Chondrocyte (in vitro differentiated cells): ENCODE measurements around the gene WNT8A. TPM values are rescaled to one million over a fixed set of nuclear protein-coding genes. Genes with fewer than 3 reads are reported as not detected.

Source experiments
- DNase-seq: peaks from one replicate; pipeline ENCODE4 v3.0.0; 2021; ENCODE audit warnings: mixed read lengths, low spot score
- H3K27ac Mint-ChIP-seq: one replicate; pipeline ENCODE4 v1.8.0; 2021; ENCODE audit warnings: mild to moderate bottlenecking, moderate library complexity, mixed read lengths; ENCODE audit not compliant: unreplicated experiment
- H3K27me3 Mint-ChIP-seq: 2 replicates; pipeline ENCODE4 v1.8.0; 2021; ENCODE audit warnings: low read depth, mixed read lengths
- H3K36me3 Mint-ChIP-seq: 2 replicates; pipeline ENCODE4 v1.8.0; 2021; ENCODE audit warnings: low read depth, mixed read lengths
- H3K4me1 Mint-ChIP-seq: 2 replicates; pipeline ENCODE4 v1.8.0; 2021; ENCODE audit warnings: low read depth, mild to moderate bottlenecking, mixed read lengths
- H3K4me3 Mint-ChIP-seq: one replicate; pipeline ENCODE4 v1.8.0; 2021; ENCODE audit warnings: mild to moderate bottlenecking, moderate library complexity, mixed read lengths; ENCODE audit not compliant: unreplicated experiment
- H3K9me3 Mint-ChIP-seq: 2 replicates; pipeline ENCODE4 v1.8.0; 2021; ENCODE audit warnings: low read depth, mixed read lengths
- total RNA-seq: library from RNA; stranded (reverse); gene quantifications from 3 replicates; pipeline ENCODE4 v1.2.1, GENCODE V29; 2021
- TF ChIP-seq, protein P1 (sequence below): fragments of 200-600 bp; sonication (generic); IDR thresholded peaks from 2 replicates; pipeline ENCODE4 v1.5.0; 2021; ENCODE audit warnings: antibody characterized with exemption, mild to moderate bottlenecking, moderate library complexity

The WNT8A gene
- total RNA-seq, 1 donor from 2014 or later, result not detected

- Mint-ChIP-seq H3K27me3 (peaks cover 33% of the 10 kb centered on the region), H3K4me1 (no peaks in the 10 kb centered on the region), H3K4me3 (no peak overlapping the region), H3K9me3 (no peaks in the 10 kb centered on the region), H3K36me3 (peaks cover 2% of the 10 kb centered on the region), H3K27ac (no peak overlapping the region)
- no peak for DNase-seq
- TF ChIP-seq, protein P1, sequence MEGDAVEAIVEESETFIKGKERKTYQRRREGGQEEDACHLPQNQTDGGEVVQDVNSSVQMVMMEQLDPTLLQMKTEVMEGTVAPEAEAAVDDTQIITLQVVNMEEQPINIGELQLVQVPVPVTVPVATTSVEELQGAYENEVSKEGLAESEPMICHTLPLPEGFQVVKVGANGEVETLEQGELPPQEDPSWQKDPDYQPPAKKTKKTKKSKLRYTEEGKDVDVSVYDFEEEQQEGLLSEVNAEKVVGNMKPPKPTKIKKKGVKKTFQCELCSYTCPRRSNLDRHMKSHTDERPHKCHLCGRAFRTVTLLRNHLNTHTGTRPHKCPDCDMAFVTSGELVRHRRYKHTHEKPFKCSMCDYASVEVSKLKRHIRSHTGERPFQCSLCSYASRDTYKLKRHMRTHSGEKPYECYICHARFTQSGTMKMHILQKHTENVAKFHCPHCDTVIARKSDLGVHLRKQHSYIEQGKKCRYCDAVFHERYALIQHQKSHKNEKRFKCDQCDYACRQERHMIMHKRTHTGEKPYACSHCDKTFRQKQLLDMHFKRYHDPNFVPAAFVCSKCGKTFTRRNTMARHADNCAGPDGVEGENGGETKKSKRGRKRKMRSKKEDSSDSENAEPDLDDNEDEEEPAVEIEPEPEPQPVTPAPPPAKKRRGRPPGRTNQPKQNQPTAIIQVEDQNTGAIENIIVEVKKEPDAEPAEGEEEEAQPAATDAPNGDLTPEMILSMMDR, result no peak
Measured at GRCh38 chr5:138102454-138103318, 18.9 kb downstream of the WNT8A start.

GRCh38 chr5:138103319-138103637 is 19.4 kb downstream of the WNT8A start:
- no peak for DNase-seq
- Mint-ChIP-seq H3K27ac (no peak overlapping the region), H3K4me3 (no peak overlapping the region), H3K27me3 (peaks cover 33% of the 10 kb centered on the region), H3K36me3 (peaks cover 2% of the 10 kb centered on the region), H3K4me1 (no peaks in the 10 kb centered on the region), H3K9me3 (no peaks in the 10 kb centered on the region)
- TF ChIP-seq, protein P1, result no peak

DNA sequence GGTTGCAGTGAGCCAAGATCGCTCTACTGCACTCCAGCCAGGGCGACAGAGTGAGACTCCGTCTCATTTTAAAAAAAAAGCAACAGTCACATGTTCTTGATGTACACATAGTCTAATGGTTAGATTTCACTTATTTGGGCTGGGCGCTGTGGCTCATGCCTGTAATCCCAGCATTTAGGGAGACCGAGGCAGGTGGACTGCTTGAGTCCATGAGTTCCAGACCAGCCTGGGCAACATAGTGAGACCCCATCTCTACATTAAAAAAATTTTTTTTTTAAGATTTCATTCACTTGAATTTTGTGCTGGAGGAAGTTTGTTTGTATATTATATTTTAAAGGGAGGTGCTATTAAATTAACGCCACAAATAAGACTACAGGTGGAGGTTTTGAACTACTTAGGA is 21.9 kb downstream of the WNT8A start:
- Mint-ChIP-seq H3K36me3 (peaks cover 2% of the 10 kb centered on the region), H3K27me3 (peaks cover 27% of the 10 kb centered on the region), H3K4me3 (no peak overlapping the region), H3K9me3 (no peaks in the 10 kb centered on the region), H3K27ac (no peak overlapping the region), H3K4me1 (no peaks in the 10 kb centered on the region)
- no peak for DNase-seq
- TF ChIP-seq, protein P1, result no peak

DNA sequence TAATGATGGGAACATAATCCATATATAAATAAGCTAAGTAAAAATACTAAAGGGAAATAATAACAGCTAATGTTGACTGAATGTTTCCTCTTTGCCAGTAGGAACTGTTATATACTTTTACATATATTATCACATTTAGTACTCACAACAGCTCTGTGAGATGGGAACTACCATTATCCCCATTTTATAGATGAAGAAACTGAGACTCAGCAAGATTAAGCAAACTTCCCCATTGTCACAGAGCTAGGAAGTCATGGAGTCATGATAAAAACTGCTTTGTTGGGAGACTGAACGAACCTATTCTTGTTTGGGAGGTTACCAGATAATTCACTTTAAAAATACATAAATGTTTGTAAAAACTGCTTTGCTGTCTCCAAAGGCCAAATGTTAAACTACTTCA is 23.4 kb downstream of the WNT8A start:
- Mint-ChIP-seq H3K4me3 (no peak overlapping the region), H3K36me3 (no peaks in the 10 kb centered on the region), H3K4me1 (peaks cover 7% of the 10 kb centered on the region), H3K9me3 (no peaks in the 10 kb centered on the region), H3K27ac (no peak overlapping the region), H3K27me3 (peaks cover 14% of the 10 kb centered on the region)
- TF ChIP-seq, protein P1, result no peak
- DNase-seq, result no peak

DNA sequence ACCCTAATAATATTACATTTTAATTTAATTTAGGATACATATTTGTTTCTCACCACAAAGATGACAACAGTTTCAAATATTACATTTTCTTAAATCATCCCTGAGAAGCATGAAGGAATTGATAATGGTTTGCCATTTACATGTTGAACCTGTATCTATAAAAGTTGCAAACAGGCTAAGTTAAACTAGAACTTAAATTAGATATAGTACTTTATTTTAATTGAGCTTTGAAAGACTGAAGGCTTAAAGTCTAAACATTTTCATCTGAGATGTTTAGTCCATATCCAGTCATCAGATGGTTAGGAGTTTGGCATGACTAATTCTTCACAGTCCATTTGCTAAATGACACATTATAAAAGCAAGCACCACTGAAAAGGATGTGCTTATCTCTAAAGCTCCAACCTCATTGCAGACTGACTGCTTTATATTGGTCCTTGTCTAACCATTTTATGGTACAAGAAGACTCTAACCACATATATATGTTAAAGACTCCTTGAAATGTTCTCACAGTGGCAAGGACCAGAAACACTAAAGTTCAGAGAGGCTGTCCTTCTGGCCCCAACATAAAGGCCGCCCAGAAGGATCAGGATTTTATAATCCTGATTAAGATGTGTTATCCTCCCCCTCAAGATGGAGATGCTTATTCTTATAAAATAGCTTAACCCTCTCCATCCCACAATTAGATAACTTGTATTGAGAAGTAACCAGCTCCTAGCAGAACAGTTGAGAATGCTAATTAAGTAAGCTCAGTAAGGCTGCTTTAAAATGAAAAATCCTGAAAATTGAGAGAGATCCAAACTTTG is 25.8 kb downstream of the WNT8A start:
- Mint-ChIP-seq H3K9me3 (no peaks in the 10 kb centered on the region), H3K36me3 (no peaks in the 10 kb centered on the region)
- no peak for DNase-seq

More for the DNA sequence above, 25.8 kb downstream of the WNT8A start:
- no peak overlapping the region for H3K4me3 Mint-ChIP-seq
- H3K27ac Mint-ChIP-seq, result no peak overlapping the region
- H3K4me1 Mint-ChIP-seq, result peaks cover 7% of the 10 kb centered on the region
- H3K27me3 Mint-ChIP-seq, result peaks cover 5% of the 10 kb centered on the region
- TF ChIP-seq, protein P1, result no peak
